Panc1 (cell line): ENCODE measurements around the gene LIN7C. TPM values are rescaled to one million over a fixed set of nuclear protein-coding genes. Genes with fewer than 3 reads are reported as not detected.
A peak's percentile ranks its signal among the peaks of the same experiment; 100 is the strongest.

Experiments used
- ATAC-seq: fragments of 200-7000 bp; cut with Tn5 transposase; 2 replicates; pipeline ENCODE4 v1.9.1; 2020; ENCODE audit warnings: mild to moderate bottlenecking, moderate library complexity
- BruUV-seq: library from RNA; stranded (reverse); fragments of 400-500 nt; replicated peaks from 2 replicates; lab custom pipeline; 2021; lab: Mats Ljungman, UMichigan
- CTCF ChIA-PET: fragments of 300-600 bp; sonication (Branson Sonifier 250); formaldehyde crosslinking; loops from one replicate; lab custom pipeline; 2022; ENCODE audit warnings: antibody characterized with exemption; lab: Charles Lee
- POLR2A ChIA-PET: fragments of 300-600 bp; sonication (Branson Sonifier 250); formaldehyde crosslinking; loops from one replicate; lab custom pipeline; 2022; ENCODE audit warnings: antibody characterized with exemption; lab: Charles Lee
- DNase-seq: peaks from one replicate; pipeline ENCODE4 v3.0.0-alpha.2; 2010; ENCODE audit warnings: low read depth, low spot score
- H3K27ac ChIP-seq: 2 replicates; pipeline ENCODE4 v1.5.1; 2011; ENCODE audit warnings: mild to moderate bottlenecking, low read length, inconsistent platforms
- H3K27me3 ChIP-seq: fragments of 200-500 bp; sonication (Bioruptor generic); 2 replicates; pipeline ENCODE4 v1.6.0; 2014; ENCODE audit warnings: low read length, inconsistent platforms; ENCODE audit not compliant: control insufficient read depth, insufficient read depth
- H3K36me3 ChIP-seq: fragments of 200-500 bp; sonication (Bioruptor generic); 2 replicates; pipeline ENCODE4 v1.5.1; 2014; ENCODE audit warnings: inconsistent platforms, mild to moderate bottlenecking, low read length, moderate library complexity; ENCODE audit not compliant: control insufficient read depth, insufficient read depth
- H3K4me1 ChIP-seq: 2 replicates; pipeline ENCODE4 v1.5.1; 2011; ENCODE audit warnings: inconsistent platforms, mild to moderate bottlenecking, low read length, moderate library complexity; ENCODE audit not compliant: control insufficient read depth, insufficient read depth
- H3K4me3 ChIP-seq, 2 experiments: 2 replicates each; pipeline ENCODE4 v1.5.1; 2011 to 2012; ENCODE audit warnings: low read depth in 2 of 2, low read length in 2 of 2, mild to moderate bottlenecking in 2 of 2, inconsistent platforms in 1 of 2, moderate library complexity in 1 of 2
- H3K9me3 ChIP-seq: fragments of 200-500 bp; sonication (Bioruptor generic); 2 replicates; pipeline ENCODE4 v1.5.1; 2014; ENCODE audit warnings: low read depth, mild to moderate bottlenecking, inconsistent platforms, low read length, moderate library complexity; ENCODE audit not compliant: control insufficient read depth, insufficient read depth
- POLR2AphosphoS5 ChIP-seq: IDR thresholded peaks from 2 replicates; pipeline ENCODE4 v1.6.1; 2012; ENCODE audit warnings: mild to moderate bottlenecking, low read depth, low read length, moderate library complexity
- REST ChIP-seq, 2 experiments: IDR thresholded peaks; 2 replicates each; pipeline ENCODE4 v1.6.1; 2011 to 2012; ENCODE audit warnings: low read depth in 2 of 2, control low read depth in 1 of 2, low read length in 1 of 2, mild to moderate bottlenecking in 1 of 2, moderate library complexity in 1 of 2; ENCODE audit not compliant: insufficient read depth in 1 of 2
- SIN3A ChIP-seq: IDR thresholded peaks from 2 replicates; pipeline ENCODE4 v1.6.1; 2012; ENCODE audit warnings: low read depth, mild to moderate bottlenecking, low read length, moderate library complexity, borderline replicate concordance; ENCODE audit not compliant: insufficient read depth
- TCF7L2 ChIP-seq: IDR thresholded peaks from 2 replicates; pipeline ENCODE4 v1.6.1; 2011; ENCODE audit warnings: mild to moderate bottlenecking, low read depth, low read length, inconsistent platforms
- in situ Hi-C: cut with HindIII; loops from 2 replicates; pipeline ENCODE4 v1.10.0; 2016; ENCODE audit warnings: low sequenced_read_pairs, low pct_unique_long_range_greater_than_20kb
- intact Hi-C: fragments of 100-400 bp; cut with micrococcal nuclease; formaldehyde crosslinking; loops from one replicate; pipeline ENCODE4 v1.10.0; 2022; ENCODE audit not compliant: unreplicated experiment
- total RNA-seq: library from RNA; stranded (reverse); gene quantifications from one replicate; pipeline ENCODE4 v1.2.1, GENCODE V29; 2021; ENCODE audit not compliant: unreplicated experiment
- TF ChIP-seq, protein P1 (sequence below): fragments of 450-650 bp; IDR thresholded peaks from 2 replicates; pipeline ENCODE4 v1.5.1; 2017; ENCODE audit warnings: mild to moderate bottlenecking

The LIN7C gene
- total RNA-seq, 1 experiment from 2014 or later, result 44.2 TPM

- intact Hi-C loops (loop anchor here (5.0 kb wide), 2 partner anchors 190 to 735 kb away; no protein-coding TSS in a partner anchor), in situ Hi-C loops (no loop called here)
- Histone ChIP-seq H3K36me3 (no peaks in the 10 kb centered on the region; the same call in 1 of the 2 replicates), H3K4me1 (peaks cover 2% of the 10 kb centered on the region; the same call in 1 of the 2 replicates), H3K9me3 (no peaks in the 10 kb centered on the region), H3K27ac (no peak overlapping the region), H3K4me3 (no peak overlapping the region), H3K27me3 (no peaks in the 10 kb centered on the region)
- DNase-seq (no peak), ATAC-seq (no peak)
- TSS peak; percentile 34 for BruUV-seq
- POLR2A ChIA-PET, result interaction anchor here (0.6 kb wide), 1 partner anchor 335 kb away, joined by 8 read pairs; no protein-coding TSS in a partner anchor
- CTCF ChIA-PET, result interaction anchor here (0.7 kb wide), 1 partner anchor 12 kb away, joined by 5 read pairs; no protein-coding TSS in a partner anchor
- no peak for TF ChIP-seq REST (IDR thresholded peaks at IDR 0.05; ENCODE audit: insufficient read depth in 1 of 2, low read depth in 2 of 2, low read length in 1 of 2)
- no peak for TF ChIP-seq POLR2AphosphoS5
- no peak for TF ChIP-seq TCF7L2
- TF ChIP-seq SIN3A, result no peak
- TF ChIP-seq, protein P1, sequence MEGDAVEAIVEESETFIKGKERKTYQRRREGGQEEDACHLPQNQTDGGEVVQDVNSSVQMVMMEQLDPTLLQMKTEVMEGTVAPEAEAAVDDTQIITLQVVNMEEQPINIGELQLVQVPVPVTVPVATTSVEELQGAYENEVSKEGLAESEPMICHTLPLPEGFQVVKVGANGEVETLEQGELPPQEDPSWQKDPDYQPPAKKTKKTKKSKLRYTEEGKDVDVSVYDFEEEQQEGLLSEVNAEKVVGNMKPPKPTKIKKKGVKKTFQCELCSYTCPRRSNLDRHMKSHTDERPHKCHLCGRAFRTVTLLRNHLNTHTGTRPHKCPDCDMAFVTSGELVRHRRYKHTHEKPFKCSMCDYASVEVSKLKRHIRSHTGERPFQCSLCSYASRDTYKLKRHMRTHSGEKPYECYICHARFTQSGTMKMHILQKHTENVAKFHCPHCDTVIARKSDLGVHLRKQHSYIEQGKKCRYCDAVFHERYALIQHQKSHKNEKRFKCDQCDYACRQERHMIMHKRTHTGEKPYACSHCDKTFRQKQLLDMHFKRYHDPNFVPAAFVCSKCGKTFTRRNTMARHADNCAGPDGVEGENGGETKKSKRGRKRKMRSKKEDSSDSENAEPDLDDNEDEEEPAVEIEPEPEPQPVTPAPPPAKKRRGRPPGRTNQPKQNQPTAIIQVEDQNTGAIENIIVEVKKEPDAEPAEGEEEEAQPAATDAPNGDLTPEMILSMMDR, result no peak
Measured at GRCh38 chr11:27487706-27488105, 18.9 kb downstream of the LIN7C start.

GRCh38 chr11:27485930-27486773, 20.4 kb downstream of the LIN7C start:
- DNase-seq (no peak), ATAC-seq (peak; percentile 76)
- Histone ChIP-seq H3K36me3 (no peaks in the 10 kb centered on the region), H3K27me3 (no peaks in the 10 kb centered on the region), H3K4me3 (no peak overlapping the region), H3K4me1 (peaks cover 2% of the 10 kb centered on the region; the same call in 1 of the 2 replicates), H3K9me3 (no peaks in the 10 kb centered on the region), H3K27ac (no peak overlapping the region; the same call in 1 of the 2 replicates)
- TF ChIP-seq SIN3A, result no peak
- TF ChIP-seq, protein P1, result peak; percentile 90; the same call in 1 of the 2 replicates
- CTCF ChIA-PET, result interaction anchor here (0.7 to 1.7 kb wide), 7 partner anchors 10 to 303 kb away, joined by 3 to 5 read pairs (median 4); no protein-coding TSS in a partner anchor
- in situ Hi-C loops (no loop called here), intact Hi-C loops (loop anchor here (1.0 to 5.0 kb wide), 3 partner anchors 189 to 734 kb away; no protein-coding TSS in a partner anchor)
- POLR2A ChIA-PET, result interaction anchor here (0.7 to 0.9 kb wide), 2 partner anchors 17 to 204 kb away, joined by 4 to 5 read pairs; no protein-coding TSS in a partner anchor
- BruUV-seq, result no TSS peak
